ENCODE results near the gene PARP15. TPM values are rescaled to one million over a fixed set of nuclear protein-coding genes. Genes with fewer than 3 reads are reported as not detected.

PARP15 gene
- polyA plus RNA-seq, 1 donor (not counting 4 experiments of a cell fraction or from before 2014, with no cell fraction given), result 0.25 TPM

DNA sequence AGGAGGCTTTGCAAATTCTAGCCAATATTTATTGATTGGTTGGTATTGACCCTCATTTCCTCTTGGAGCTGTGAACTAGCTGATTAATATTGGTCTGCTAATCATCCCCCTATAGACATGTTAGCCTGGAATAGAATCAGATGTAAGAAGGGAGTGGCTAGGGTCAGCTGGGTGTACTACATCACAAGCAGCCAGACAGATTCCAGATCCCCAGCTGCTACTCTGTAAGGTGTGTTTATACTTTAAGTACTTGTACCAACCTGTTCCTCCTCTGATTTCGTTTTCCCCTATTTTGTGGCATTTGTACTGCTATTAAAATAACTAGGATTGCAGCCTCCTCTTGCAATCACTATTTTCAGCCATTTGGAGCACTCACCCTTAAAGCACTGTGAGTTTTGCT is 49.9 kb downstream of the PARP15 start:
- Histone ChIP-seq H3K9me1 (ENCODE audit: control insufficient read depth, extremely low read depth, insufficient read depth, low read length) (no peaks in the 10 kb centered on the region), H3K79me2 (ENCODE audit: control insufficient read depth, insufficient read depth, low read length) (no peaks in the 10 kb centered on the region), H3K27me3 (ENCODE audit: control insufficient read depth, extremely low read depth, insufficient read depth, low read length) (no peaks in the 10 kb centered on the region), H3K9ac (ENCODE audit: control insufficient read depth, extremely low read depth, insufficient read depth, low read length) (no peak overlapping the region), H4K20me1 (ENCODE audit: control insufficient read depth, extremely low read depth, insufficient read depth, low read length) (no peaks in the 10 kb centered on the region), H3K4me2 (ENCODE audit: control insufficient read depth, extremely low read depth, insufficient read depth, low read depth, low read length) (no peak overlapping the region), H3K36me3 (ENCODE audit: control insufficient read depth in 2 of 2, extremely low read depth in 1 of 2, insufficient read depth in 2 of 2, low read length in 2 of 2) (no peaks in the 10 kb centered on the region), H3K9me3 (ENCODE audit: control insufficient read depth, low read depth, low read length) (no peaks in the 10 kb centered on the region), H3K4me3 (ENCODE audit: control insufficient read depth in 2 of 3, extremely low read depth in 1 of 3, insufficient read depth in 2 of 3, low read depth in 1 of 3, low read length in 3 of 3) (no peak overlapping the region), H3K4me1 (ENCODE audit: control insufficient read depth, extremely low read depth, insufficient read depth, low read length) (peaks cover 19% of the 10 kb centered on the region), H2AFZ (ENCODE audit: control insufficient read depth, low read length) (no peak overlapping the region), H3K27ac (ENCODE audit: control insufficient read depth, insufficient read depth, low read length) (no peak overlapping the region)
- peak; percentile 48 for FAIRE-seq
- TF ChIP-seq EZH2 (IDR thresholded peaks at IDR 0.05; ENCODE audit: low read length) (no peak), CTCF (optimal IDR thresholded peaks at IDR 0.05 in 1 of 3, IDR thresholded peaks at IDR 0.05 in 1 of 3, conservative IDR thresholded peaks at IDR 0.05 in 1 of 3; ENCODE audit: extremely low read depth in 1 of 3, insufficient read depth in 2 of 3, low read length in 3 of 3) (no peak)
- dilution Hi-C loops (cut with MboI; ENCODE audit: extremely low pct_ligation_motif_present, low sequenced_read_pairs), result no loop called here
- DNase-seq (ENCODE audit: low read depth, low spot score), result peak; percentile 4

DNA sequence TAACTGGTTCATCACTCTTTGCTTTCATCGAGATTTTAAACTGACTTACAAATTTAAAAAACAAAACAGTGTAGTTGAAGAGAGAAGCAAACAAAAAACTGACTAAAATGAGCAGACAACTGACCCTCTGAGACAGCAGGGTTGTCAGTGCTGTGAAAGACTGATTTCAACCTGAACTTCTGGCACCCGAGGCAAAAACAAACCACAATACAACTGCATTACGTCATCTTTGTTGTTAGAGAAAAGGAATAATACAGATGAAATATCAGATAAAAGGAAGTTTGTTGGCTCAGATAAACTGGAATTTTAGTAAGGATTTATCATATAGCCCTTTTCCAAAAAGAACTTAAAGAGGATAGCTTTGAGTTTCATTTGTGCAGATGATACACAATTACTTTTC is 51.1 kb downstream of the PARP15 start:
- TF ChIP-seq CTCF (optimal IDR thresholded peaks at IDR 0.05 in 1 of 3, IDR thresholded peaks at IDR 0.05 in 1 of 3, conservative IDR thresholded peaks at IDR 0.05 in 1 of 3; ENCODE audit: extremely low read depth in 1 of 3, insufficient read depth in 2 of 3, low read length in 3 of 3) (no peak), EZH2 (IDR thresholded peaks at IDR 0.05; ENCODE audit: low read length) (no peak)
- dilution Hi-C loops (cut with MboI; ENCODE audit: extremely low pct_ligation_motif_present, low sequenced_read_pairs), result no loop called here
- no peak overlapping the region for H3K27ac ChIP-seq (ENCODE audit: control insufficient read depth, insufficient read depth, low read length)
- no peak overlapping the region for H3K4me3 ChIP-seq (ENCODE audit: control insufficient read depth in 2 of 3, extremely low read depth in 1 of 3, insufficient read depth in 2 of 3, low read depth in 1 of 3, low read length in 3 of 3)
- H3K9ac ChIP-seq (ENCODE audit: control insufficient read depth, extremely low read depth, insufficient read depth, low read length), result no peak overlapping the region
- no peaks in the 10 kb centered on the region for H3K9me1 ChIP-seq (ENCODE audit: control insufficient read depth, extremely low read depth, insufficient read depth, low read length)
- FAIRE-seq (peak; percentile 26), DNase-seq (ENCODE audit: low read depth, low spot score) (peak; percentile 4)
- H3K4me2 ChIP-seq (ENCODE audit: control insufficient read depth, extremely low read depth, insufficient read depth, low read depth, low read length), result no peak overlapping the region
- H3K36me3 ChIP-seq (ENCODE audit: control insufficient read depth in 2 of 2, extremely low read depth in 1 of 2, insufficient read depth in 2 of 2, low read length in 2 of 2), result no peaks in the 10 kb centered on the region
- no peaks in the 10 kb centered on the region for H3K27me3 ChIP-seq (ENCODE audit: control insufficient read depth, extremely low read depth, insufficient read depth, low read length)
- H3K4me1 ChIP-seq (ENCODE audit: control insufficient read depth, extremely low read depth, insufficient read depth, low read length), result peaks cover 19% of the 10 kb centered on the region
- no peaks in the 10 kb centered on the region for H4K20me1 ChIP-seq (ENCODE audit: control insufficient read depth, extremely low read depth, insufficient read depth, low read length)
- no peaks in the 10 kb centered on the region for H3K9me3 ChIP-seq (ENCODE audit: control insufficient read depth, low read depth, low read length)
- H3K79me2 ChIP-seq (ENCODE audit: control insufficient read depth, insufficient read depth, low read length), result no peaks in the 10 kb centered on the region
- no peak overlapping the region for H2AFZ ChIP-seq (ENCODE audit: control insufficient read depth, low read length)

Data from keratinocyte (primary cell).